Fibroblast of skin of abdomen (primary cell): Measurements from ENCODE around the gene PMEPA1.

ENCODE experiments used
- DNase-seq: peaks from one replicate; pipeline ENCODE4 v3.0.0-alpha.2; 2013

The PMEPA1 gene

DNA sequence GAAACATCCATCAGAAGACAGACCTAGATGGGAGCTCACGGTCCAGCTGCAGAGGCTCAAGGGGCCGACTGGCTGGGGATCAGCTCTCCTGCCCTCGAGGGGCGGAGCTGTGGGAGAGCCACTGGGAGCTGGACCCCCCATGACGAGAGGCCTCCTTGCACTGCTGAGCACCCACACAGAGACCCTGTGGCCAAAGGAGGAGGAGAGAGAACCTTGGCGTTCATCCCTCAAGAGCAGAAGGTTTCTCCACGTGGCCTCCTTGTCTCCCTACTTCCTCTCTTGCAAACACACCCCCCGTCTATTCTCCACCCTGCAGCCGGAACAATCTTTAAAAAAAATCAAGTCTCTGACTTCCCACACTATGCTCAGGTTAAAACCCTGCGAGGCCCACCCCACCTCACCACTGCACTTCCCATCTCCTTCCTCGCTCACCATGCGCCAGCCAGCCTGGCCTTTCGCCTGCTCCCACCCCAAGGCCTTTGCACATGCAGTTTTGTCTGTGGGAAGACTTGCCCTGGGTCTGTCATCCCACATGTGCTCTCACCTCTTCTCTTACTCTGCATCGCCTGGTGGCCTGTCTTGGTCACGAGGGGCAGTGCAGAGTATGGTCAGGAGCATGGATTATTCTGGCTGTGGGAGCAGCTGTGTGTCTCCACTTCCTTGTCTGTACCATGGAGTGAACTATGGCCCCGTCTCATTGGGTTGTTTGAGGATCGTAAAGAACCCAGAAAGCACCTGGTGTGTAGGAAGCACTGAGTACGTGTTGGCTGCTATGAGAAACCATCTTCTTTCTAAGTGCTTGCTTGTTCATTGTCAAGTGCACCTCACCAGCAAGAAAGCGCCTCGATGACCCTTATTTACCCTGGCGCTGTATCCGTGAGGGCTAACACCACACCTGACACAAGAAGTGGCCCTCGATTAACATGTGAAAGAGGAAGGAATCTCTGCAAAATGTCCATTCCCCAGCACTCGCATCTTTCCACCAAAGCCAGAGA, 32.9 kb downstream of the PMEPA1 start:
- DNase-seq = no peak

GRCh38 chr20:57675773-57676172, 34.0 kb downstream of the PMEPA1 start:
- no peak for DNase-seq

DNA sequence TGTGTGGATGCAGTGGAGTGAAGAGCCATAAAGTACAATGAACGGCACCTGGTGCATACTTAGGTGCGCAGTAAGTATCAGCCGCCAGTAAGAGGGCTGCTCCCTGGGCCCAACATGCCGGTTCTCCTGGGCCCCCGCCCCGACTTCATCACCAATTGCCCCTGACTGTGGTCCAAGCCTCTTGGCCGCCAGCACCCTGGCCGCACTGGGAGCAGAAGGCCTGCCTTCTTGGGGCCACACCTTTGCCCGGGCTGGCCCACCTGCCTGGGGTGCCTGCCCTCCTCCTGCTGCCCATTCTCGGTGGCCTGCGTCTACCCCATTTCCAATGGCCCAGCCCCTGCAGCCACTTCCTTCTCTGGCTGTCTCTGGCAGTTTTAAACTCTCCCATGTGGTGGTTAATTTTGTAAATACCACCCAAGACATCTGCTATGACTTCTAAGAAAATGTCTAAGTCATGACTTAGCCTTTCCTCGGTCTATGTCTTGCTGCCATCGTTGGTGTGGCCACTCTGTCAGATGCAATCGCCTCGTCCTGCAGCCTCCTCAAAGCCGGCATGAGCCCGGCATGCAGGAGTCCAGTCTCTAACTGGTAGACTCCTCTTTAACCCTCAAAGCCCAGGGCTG, 36.8 kb downstream of the PMEPA1 start:
- DNase-seq = no peak

DNA sequence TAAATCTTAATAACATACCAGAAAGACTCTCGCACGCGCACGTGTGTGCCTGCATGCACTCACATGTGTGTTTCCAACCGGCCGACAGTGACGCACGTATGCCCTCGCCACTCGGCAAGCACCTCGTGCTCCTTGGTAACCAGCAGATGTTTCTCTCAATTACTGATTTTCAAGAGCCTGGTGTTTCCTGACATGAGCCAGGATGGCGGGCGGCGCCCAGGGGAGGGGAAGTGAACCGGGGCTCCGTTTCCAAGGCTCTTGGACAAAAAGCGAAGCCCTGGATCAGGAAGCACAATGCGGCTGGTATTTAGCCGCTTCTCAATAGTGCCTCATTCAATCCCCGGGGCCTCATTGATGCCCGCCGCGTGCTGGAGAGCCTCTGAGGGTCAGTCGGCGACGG, 37.7 kb downstream of the PMEPA1 start:
- DNase-seq = peak; percentile 50

DNA sequence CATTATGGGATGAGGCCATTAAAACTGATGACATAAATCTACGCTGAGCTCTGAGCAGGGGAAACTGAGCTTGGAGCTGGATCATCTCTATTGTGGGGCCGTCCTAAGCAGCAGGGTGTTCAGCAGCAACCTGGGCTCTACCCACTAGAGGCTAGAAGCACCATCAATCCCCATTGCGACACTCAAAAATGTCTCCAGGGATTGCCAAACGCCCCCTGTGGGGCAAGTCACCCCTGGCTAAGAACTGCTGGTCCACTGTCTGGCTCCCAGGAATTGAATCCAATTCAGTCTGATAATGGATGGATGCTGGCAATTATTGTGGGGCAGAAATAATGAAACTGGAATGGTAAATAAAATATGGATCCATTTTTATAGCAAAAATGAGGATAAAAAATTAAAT, 38.2 kb downstream of the PMEPA1 start:
- DNase-seq = no peak

DNA sequence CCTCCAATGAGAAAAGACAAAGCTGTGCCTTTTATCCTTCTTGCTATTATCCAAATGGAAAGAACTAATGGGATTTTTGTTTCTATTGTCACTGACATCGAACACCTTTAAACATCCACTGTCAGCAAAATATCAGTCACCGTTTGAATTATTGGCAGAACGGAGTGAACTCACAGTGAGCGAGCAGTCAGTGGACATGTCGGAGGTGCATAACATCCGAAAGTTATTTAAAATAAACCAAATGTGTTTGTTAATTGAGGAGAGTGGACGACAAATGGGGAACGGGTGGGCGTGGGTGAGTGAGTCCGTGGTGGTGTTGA, 38.8 kb downstream of the PMEPA1 start:
- no peak for DNase-seq

DNA sequence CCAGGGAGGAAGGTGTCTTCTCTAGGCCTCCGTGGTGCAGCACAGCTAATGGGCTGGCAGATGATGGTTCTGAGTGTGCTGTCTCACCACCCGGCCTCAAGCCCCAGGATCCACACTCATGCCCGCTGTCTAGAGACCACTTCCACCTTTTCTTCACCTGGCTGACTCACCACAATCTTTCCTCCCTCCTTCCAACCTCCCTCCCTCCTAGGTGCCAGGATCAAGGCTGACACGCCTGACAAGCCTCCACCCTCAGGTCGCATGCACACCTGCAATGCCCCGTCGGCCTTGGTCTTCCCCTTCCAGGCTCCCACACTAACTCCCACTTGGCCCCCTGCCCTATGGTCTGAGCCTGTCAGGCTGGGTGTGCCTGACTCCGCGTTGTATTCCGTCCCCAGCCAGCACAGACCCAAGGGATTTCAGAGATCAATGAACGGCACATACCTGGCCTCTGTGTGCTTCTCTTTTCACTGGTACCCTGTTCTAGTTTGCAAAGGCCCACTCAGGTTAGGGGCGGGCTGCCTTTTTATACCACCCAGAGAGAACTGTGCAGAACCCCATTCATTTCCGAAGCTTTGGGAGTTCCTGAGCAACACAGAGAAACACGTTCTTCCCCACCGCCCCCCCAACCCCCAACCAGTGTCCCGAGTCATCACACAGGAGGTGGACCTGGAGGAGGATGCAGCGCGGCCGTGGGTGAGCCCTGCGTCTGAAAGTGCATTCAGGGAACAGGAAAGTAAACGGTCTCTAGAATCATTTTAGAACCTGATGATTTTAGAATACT, 39.3 kb downstream of the PMEPA1 start:
- no peak for DNase-seq

DNA sequence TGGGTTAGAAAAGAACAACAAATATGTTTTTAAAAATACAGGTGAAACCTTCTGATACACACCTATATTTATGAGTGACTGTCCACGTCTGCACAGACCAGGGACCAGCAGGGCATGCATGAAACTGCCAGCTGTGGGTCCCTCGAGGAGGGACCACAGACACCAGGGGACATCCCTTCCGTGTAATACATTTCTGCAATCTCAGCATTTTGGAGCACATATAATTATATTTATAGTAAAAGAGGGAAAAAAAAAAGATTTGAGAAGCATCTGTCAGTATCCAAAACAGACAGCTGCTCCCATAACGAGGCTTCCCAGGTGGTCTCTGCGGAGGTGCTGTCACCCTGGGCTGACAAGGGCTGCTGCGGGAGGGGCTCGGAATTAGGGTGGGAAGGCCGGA, 40.2 kb downstream of the PMEPA1 start:
- DNase-seq = no peak

DNA sequence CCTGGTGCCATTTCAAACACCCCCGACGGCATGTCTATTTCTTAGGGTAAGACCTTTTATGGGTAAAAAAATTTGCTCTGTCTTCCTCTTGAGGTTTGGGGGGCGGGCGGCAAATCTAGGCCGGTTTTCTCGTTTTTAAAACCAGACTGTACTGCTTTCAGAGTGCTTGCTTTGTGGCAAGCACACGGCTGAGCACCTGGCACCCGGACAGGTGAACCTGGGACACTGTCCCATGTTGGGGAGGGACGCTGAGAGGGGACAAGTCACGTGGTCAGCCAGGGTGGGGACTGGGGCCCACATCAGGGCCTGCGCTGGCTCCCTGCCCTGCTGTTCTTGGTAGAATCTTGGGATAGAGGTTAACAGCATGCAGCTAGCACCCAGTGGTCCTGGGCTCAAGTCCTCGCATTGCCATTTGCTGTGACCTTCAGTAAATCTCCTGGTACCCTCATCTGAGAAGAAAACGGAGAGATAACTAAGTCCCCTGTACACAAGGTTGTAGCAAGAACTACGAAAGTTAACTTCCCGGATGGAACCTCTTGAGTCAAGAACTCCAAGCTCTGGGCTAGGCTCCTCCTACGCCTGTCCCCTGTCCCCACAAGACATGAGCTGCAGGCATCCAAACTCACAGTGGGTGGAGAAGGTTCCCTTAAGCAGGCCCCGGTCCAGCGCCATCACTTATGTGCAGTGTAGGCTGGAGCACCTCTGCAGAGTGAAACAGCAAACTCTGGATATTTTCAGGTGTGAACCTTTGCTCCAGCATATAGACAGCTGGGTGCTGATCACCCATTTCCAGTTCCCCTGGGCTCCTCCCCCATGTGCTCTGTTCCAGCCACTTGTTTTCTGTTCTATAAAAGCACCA, 41.7 kb downstream of the PMEPA1 start:
- DNase-seq = no peak

DNA sequence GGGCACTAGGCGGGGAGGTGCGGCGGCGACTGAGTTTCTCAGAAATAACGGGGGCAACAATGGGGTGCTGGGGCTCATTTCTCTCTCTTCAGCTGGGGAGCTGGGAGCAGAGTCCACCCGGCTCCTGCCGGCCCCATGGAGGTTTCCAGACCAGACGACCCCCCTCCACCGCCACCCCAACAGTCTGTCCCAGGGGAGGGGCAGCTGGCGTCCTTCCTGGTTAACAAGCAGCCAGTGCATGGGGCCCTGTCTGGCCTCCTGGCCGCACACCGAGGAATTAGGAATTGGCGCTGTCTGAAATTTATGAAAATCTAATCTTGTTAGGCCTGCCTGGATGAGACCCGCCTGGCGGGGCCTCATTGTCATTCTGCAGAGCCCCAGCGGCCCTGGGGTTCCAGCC, 42.4 kb downstream of the PMEPA1 start:
- DNase-seq = no peak

DNA sequence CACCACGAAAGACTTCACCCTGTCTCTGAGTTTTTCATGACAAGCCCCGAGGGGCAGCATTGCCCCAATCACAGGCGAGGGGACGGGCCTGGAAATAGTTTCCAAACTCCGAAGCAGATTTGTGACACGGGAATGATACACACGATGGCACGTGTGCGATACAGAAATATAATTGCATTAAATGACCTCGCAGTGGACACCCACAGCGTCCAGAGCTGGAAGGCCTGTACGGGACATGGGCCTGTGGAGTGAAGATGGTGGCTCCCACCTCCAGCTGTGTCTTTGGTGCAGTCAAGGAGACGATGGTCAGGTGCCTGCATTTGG, 43.0 kb downstream of the PMEPA1 start:
- no peak for DNase-seq

- no peak for DNase-seq
These were observed 43.5 kb downstream of the PMEPA1 start for GRCh38 chr20:57666106-57666833.

DNA sequence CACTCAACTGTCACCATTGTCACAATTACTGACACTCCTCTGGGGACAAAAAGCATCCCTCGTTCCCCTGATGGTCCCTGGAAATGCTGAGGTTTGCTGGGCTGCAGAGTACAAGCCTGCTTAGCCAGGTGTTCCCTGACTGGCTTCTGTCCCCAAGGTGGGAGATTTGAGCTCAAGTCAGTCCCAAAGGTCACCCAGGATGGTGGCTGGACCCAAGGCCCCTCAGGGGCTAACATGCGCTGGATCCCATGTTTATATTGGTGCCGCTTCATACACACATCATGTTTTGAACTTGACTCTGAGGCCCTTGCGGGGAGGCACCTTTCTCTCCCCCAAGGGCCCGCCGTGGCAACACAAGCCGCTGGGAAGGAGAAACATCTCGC, 44.2 kb downstream of the PMEPA1 start:
- DNase-seq = no peak

- no peak for DNase-seq
These were observed 44.8 kb downstream of the PMEPA1 start for GRCh38 chr20:57664924-57665588.

GRCh38 chr20:57664476-57664875, 45.3 kb downstream of the PMEPA1 start:
- no peak for DNase-seq

- DNase-seq = no peak
These were observed 45.9 kb downstream of the PMEPA1 start for GRCh38 chr20:57663681-57664451.

DNA sequence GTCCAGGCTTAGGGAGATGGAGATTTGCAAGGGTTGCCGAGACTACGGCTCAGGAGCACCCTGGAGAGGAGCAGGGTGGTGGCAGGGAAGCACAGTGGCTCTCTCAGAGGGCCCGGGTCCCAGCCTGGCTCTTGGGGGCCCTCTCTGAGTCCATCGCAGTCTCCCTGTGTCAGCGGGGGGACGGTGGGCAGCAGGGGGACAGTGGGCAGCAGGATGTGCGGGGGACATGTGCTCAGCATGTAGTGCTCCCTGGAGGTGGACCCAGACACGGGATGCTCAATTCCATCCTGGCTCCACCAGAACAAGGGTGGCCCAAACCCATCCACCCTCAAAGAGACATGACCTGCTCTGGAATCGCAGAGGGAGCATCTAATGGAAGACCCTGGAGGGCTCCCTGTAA, 46.6 kb downstream of the PMEPA1 start:
- no peak for DNase-seq

GRCh38 chr20:57662456-57663240, 47.2 kb downstream of the PMEPA1 start:
- DNase-seq = no peak

DNA sequence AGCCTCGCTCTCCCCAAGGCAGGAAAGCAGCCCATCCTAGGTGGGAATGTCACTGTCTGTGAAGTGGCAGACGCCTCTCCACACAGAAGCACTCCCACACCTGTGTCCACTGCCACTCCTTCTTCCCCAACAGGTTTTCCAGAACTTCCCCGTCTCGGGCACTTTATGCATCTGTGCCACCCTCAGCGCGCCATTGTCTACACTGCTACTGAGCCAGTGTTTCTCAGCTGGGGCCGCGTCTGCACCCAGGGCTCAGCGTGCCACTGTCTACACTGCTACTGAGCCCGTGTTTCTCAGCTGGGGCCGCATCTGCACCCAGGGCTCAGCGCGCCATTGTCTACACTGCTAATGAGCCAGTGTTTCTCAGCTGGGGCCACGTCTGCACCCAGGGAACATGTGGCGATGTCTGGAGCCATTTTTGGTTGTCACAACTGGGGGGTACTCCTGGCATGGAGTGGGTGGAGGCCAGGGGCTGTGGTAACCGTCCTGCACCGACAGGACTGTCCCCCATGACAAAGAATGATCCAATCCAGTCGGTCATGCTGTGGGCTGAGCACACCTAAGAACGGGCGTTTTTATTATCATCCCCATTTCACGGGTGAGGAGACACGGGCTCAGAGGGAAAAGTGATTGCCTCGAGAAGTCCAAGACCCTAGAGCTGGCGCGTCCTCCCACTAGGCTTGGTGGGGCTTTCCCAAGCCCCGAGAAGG, 47.9 kb downstream of the PMEPA1 start:
- DNase-seq = no peak
